HG03354 (cell line): ENCODE measurements around the gene FBRS.

ENCODE experiments used
- ATAC-seq: cut with Tn5 transposase; IDR thresholded peaks from one replicate; pipeline ENCODE4 v1.9.1; 2021; ENCODE audit warnings: mild to moderate bottlenecking; ENCODE audit not compliant: unreplicated experiment, poor library complexity, severe bottlenecking

Gene FBRS

GRCh38 chr16:30663038-30663437, 4.8 kb downstream of the FBRS start:
- ATAC-seq: no peak

DNA sequence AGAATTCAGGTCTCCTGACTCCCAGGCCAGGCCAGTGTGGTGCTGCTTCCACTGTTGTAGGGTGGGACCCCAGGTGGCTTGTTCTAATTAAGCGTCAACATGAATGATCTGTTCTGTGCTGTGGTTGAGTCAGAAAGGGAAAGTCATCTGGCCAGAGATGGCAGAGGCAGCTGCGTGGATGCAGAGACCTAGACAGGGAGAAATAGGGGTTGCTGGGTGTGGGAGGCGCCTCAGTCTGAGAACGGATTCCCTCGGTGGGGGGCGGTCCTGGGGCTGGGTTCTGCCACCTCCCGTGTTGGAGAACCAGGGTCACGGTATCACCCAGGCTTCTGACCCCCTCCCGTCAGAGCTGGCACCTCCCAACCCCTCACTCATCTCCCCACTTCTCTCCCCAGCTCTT, 5.6 kb downstream of the FBRS start:
- ATAC-seq: no peak

DNA sequence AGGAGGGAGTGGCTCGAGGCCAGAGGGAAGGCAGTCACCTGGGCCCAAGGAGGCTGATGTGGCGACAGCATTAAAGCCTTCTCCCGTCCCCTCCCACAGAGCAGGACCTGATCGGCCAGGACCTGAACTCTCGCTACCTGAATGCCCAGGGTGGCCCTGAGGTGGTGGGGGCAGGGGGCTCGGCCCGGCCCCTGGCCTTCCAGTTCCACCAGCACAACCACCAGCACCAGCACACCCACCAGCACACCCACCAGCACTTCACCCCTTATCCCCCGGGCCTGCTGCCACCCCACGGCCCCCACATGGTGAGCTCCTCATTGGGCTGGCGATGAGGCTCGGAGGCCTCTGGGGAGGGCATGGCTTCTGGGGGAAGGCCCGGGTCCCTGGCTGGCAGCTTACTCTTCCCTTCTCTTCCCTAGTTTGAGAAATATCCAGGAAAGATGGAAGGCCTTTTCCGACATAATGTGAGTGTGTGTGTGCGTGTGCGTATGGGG, 6.4 kb downstream of the FBRS start:
- no peak for ATAC-seq

DNA sequence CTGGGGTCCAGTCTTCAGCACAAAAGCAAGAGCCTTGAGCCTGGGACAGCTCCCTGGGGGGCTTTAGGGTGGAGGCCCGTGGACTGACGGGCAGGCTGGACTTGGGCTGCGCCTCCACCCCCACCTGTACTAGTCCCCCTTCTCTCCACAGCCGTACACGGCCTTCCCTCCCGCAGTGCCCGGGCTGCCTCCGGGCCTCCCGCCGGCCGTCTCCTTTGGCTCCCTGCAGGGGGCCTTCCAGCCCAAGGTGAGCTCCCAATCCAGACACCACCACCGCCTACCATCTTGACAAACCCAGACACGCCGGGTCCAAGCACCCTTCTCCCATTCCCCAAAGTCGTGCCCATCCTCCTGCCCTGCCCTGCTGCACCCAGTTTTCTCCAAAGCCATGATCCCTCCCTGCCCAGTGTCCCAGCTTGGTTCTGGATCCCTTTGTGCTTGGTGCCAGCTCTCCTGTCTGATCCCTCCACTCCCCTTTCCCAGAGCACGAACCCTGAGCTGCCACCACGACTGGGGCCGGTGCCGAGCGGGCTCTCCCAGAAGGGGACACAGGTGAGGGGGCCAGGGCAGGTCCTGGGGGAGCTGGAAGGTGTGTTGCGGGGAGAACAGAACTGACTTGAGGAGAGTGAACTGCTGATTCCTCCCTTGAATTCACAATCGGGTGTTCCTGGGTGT, 7.1 kb downstream of the FBRS start:
- no peak for ATAC-seq

DNA sequence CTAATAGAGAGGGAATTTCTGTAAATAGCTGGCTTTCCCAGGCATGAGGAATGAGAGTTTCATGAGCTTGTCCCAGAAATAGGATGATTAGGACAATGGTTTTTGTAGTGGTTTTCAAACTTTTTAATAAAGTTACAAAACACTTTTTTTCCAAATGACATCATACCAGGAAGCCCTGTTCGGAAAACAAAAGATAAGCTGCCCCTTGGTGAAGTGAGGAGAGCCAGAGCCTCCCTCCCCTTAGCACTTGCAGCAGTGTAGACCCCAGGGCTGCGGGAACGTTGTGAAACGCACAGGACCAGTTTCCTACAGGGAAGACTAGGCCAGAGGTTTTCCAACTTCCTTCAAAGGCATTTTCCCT, 7.6 kb downstream of the FBRS start:
- ATAC-seq: no peak

DNA sequence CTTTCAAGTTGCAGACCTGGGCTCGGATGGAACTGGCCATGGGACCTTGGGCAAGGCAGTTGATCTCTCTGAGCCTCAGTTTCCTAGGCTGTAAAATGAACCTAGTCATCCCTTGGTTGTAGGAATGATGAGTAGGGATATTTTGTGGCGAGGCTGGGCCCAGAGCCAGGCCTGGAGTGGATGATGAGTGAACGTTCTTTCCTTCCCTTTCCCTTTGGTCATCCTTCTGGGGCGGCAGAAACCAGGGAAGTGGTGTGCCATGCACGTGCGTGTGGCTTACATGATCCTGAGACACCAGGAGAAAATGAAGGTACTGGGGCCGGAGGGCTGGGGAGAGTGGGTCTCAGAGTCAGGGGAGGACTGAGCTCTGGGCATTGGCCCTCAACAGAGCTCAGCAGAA, 8.4 kb downstream of the FBRS start:
- ATAC-seq: no peak

GRCh38 chr16:30667361-30667905, 9.2 kb downstream of the FBRS start:
- no peak for ATAC-seq

- ATAC-seq: no peak
These were observed 10.2 kb downstream of the FBRS start for GRCh38 chr16:30668393-30668792.

DNA sequence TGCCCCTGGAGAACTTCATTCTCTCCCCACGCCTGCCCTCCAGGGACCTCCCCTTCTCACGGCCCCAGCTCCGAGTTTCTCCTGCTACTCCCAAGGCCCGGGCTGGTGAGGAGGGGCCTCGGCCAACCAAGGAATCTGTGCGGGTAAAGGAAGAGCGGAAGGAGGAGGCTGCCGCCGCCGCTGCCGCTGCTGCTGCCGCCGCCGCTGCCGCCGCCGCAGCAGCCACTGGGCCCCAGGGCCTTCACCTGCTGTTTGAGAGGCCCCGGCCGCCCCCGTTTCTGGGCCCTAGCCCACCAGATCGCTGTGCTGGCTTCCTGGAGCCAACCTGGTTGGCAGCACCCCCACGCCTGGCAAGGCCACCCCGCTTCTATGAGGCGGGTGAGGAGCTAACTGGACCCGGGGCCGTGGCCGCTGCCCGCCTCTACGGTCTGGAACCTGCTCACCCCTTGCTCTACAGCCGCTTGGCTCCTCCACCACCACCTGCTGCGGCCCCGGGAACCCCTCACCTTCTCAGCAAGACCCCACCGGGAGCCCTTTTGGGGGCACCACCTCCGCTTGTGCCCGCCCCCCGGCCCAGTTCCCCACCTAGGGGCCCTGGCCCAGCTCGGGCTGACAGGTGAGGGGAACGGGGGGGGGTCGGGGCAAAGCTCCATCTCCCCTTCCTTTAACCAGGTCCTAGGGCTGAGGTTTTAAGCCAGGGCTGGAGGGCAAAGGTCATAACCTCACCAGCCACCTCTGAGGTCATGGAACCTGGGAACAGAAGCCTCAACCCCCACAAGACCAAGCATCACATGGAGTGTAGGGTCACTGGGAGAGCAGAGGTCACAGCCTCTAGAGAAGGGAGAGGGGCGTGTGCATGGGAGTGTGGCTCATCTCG, 11.0 kb downstream of the FBRS start:
- no peak for ATAC-seq

- no peak for ATAC-seq
These were observed 11.9 kb downstream of the FBRS start for GRCh38 chr16:30669903-30670824.

DNA sequence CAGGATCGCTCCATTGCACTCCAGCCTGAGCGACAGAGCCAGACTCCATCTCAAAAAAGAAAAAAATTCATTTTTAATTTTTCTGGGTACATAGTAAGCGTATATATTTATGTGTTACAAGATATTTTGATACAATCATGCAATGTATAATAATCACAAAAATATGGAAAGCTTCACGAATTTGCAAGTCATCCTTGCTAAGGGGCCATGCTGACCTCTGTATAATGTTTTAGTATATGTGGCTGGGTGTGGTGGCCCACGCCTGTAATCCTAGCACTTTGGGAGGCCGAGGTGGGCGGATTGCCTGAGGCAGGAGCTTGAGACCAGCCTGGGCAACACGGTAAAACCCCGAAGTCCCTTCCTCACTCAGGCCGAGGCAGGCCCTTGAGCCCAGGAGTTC, 16.9 kb downstream of the FBRS start:
- ATAC-seq: no peak

GRCh38 chr16:30677931-30678585, 19.8 kb downstream of the FBRS start:
- no peak for ATAC-seq

GRCh38 chr16:30678586-30678970, 20.3 kb downstream of the FBRS start:
- no peak for ATAC-seq

DNA sequence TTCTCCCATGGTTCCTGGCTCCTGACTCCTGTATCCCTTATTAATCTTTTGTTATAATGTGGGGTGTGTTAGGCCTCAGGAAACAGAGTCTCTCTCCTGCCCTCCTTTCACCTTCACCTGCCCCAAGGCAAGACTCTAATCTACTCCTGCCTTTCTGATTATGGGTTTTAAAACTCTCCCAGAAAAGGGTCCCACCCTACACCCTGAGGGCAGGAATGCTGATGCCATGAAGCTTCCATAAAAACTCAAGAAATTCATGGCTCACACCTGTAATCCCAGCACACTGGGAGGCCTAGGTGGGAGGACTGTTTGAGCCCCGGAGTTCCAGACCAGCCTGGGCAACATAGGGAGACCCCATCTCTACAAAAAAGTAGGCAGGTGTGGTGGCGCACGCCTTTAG, 22.1 kb downstream of the FBRS start:
- ATAC-seq: no peak

- ATAC-seq: no peak
These were observed 30.5 kb downstream of the FBRS start for GRCh38 chr16:30688701-30689100.

GRCh38 chr16:30691907-30692306, 33.7 kb downstream of the FBRS start:
- no peak for ATAC-seq

DNA sequence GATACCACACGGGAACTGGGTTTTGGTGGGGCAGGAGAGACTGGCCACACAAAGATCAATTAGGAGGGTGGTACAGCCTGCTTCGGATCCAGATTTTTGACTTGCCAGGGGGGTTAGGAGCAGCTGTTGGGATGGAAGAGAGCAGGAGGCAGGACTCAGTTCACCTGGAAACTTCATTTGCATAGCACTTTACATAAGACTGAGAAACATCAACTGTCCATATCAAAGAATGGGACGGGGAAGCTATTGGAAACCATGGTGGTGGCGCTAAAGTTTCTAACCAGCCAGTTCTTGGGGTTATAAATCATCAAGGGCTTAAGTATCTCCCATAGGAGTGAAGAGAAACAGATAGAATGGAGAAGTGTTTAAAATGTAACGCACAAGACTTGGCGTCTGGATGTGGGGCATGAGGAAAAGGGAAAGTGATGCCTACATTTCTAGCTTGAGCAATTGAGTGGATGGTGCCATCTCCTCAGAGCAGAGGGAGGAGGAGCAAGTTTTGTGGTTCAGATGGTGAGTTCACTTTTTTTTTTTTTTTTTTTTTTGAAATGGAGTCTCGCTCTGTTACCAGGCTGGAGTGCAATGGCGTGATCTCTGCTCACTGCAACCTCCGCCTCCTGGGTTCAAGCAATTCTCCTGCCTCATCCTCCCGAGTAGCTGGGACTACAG, 34.3 kb downstream of the FBRS start:
- ATAC-seq: no peak

DNA sequence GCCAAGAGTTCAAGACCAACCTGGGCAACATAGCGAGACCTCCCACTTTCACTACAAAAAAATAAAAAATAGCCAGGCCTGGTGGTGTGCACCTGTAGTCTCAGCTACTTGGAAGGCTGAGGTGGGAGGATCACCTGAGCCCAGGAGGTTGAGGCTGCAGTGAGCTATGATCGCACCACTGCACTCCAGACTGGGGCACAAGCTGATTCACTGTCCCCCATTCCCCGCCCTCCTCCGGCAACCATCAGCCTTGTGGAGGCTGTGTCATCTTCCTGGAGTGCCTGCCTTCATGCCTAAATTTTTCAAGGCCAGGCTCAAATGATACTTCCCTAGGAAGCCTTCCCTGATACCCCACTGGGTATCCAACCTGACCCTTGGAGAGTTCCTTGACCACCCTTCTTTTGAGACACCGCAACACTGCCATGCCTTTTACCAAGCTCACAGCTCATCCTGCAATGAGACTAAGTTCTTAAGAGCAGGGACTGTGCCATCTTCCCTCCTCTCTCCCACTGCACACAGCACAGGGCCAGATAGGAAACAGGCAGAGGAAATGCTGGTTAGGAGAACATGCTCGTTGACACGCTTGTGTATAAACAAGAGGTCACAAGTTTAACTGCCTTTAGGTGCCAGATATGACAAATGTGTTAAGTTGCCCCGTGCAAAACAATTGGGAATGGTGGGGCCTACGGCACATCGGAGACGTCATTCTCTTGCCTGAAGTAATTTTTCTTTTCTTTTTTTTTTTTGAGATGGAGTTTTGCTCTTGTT, 36.9 kb downstream of the FBRS start:
- no peak for ATAC-seq
